ENCODE data around the gene PACRG.

PACRG gene

DNA sequence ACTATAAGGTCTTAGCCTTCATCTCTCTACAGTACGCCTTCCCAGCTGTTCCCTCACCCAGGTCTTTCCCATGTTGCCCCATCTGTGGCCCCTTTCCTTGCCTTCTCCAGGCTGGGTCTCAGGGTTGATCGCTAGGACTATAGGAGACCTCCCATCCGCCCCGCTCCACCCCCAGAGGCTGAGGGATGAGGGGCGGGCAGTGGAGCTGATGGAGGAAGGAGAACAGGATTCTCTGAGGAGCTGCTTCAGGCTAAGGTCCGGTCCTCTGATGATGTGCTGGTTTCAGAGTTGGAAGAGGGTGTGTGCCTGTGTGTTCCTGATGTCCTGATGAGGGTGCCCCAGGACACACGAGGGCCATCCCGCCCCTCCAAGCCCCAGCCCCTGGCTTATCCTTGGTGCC is 531.9 kb downstream of the PACRG start:
- no peak for DNase-seq

DNA sequence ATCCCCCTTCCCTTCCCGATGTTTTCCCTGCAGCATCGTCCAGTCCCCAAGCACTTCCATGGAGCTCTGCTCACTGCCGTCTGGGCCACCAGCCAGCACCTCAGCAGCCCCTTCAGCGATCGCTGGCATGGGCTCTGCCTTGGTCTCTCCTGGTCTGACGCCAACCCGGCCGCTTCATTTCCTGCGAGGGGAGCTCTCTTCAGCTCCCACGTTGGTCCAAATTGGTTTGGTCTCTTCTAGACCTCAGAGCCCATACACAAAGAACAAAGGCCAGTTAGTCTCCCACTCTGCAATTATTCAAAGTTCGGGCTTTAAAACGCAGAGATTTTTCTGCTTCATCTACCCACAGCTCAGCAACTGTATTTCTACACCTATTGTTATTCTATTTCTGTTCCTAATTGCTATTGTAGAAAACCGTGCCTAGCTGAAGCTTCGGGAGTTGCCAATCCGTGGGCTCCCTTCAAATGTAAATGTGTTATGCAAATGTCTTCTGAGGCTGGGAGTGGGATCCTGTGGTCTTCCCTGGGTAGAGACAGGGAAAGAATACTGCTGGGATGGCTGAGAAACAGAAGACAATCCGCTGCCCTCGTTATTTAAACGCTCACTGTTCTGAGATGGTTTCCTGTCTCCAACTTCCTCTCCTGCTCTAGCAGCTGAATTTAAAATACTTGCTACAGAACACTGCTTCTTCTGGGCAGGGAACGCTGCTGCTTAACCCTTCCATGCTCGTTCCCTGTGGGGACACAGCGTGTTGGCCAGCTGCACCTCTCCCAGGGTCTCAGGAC is 532.5 kb downstream of the PACRG start:
- DNase-seq: no peak

DNA sequence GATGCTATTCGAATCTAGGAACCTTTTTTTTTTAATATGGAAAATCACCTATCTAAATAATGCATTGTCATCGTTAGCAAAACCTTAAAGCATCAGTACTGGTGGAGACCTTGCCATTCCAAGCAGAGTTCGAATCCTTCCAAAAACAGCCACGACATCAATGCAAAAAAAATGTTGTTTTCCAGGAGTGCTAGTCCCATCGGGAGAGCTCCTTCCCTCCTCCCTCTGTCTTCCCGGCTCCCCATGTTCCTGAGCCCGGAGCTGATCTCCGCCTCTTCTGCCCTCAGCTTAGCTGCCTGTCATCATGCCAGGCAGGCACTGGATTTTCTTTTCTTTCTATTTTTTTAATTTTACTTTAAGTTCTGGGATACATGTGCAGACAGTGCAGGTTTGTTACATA is 533.1 kb downstream of the PACRG start:
- no peak for DNase-seq

DNA sequence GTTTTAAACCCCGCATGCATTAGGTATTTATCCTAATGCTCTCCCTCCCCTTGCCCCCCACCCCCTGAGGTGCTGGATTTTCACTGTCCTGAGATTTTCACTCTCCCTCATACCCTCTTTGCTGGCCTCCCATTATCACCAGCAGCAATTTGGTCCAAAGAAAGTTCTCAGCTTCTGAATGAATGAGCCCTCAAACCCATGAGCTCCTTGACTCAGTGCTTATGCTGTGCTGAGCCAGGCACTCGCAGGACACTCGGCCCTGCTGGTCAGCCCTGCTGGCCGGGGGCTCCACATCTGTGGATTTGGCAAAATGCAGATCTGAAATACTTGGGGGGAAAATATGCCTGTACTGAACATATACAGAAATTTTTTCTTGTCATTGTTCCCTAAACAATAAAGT is 533.6 kb downstream of the PACRG start:
- no peak for DNase-seq

DNA sequence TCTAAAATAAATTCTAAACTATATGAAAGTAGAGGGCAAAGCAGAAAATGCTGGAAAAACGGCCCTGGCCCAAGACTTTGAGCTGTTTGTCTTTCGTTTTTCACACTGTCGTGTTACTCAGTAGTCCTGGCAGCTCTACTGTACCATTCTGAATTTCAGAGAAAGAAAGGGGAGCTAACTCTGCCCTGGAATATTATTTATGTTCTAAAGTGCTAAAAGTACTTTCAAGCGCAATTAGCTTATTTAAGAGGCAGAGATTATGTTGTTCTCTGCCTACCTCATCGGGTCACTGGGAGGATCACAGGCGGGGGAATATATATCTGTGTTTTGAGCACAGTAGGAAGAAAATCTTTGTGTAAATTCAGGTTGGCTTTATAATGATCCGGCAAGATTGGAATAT is 534.3 kb downstream of the PACRG start:
- DNase-seq: no peak

DNA sequence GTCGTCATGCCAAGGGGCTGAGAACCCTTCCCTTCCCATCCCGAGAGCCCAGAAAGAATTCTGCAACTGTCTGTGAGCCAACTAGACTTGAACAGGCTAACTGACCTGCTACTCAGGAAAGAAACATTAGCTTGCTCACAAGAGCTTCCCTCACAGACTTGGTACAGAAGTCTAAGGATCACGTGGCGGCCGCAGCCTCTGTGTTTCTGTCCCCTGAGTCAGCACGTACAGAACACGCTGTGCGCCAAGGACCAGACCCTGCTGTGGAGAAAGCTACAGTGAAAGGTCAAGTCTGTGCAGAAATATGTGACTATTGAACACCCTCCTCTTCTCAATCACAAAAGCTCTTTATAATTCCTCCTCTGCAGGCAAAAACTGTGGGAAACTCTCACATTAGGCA is 535.4 kb downstream of the PACRG start:
- DNase-seq: no peak

DNA sequence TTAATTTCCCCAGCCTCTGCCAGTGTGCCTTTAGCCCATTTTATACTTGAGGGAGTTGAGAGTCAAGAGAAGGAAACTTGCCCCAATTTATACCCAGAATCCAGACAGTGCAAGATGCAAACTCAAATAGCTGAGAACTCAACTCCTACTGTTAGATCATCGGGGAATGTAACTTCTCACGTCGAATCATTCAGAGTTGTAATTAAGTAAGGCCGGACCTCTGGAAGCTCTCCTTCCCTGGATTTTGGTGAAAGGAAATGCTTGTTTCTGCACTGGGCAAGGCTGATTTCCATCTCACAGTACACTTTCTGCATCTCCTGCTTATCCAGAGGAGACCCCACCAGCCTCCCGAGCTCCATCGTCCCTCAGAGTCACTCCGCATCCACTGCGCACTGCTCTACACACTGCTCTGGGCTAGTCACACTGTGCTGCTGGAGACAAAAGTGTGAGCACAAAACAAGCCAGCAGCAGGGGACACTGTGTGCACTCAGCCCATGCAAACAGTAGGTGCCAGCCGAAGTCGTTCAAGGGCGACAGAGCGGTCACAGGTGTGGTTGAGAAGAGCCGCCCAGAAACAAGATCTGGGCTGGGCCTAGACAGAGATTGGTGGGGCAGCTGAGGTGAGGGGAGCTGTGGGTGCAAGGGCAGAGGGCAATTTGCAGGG is 536.4 kb downstream of the PACRG start:
- no peak for DNase-seq

DNA sequence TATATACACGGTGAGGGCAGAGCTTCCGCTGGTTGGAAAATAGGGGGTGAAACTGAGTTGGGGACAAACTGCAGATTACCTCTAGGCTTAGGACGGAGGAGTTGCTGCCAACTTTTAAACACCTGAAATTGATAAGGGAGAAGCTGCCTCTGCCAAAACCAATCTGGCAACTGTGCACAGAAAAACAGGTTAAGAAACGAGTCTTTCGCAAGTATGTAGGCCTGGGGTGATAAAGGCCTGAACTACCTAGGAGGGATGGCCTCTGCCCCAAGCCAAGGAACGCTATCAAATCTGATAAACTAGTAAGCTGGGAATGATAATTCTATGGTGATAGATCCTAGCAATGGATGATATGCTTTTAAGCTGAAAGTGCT is 536.9 kb downstream of the PACRG start:
- no peak for DNase-seq

DNA sequence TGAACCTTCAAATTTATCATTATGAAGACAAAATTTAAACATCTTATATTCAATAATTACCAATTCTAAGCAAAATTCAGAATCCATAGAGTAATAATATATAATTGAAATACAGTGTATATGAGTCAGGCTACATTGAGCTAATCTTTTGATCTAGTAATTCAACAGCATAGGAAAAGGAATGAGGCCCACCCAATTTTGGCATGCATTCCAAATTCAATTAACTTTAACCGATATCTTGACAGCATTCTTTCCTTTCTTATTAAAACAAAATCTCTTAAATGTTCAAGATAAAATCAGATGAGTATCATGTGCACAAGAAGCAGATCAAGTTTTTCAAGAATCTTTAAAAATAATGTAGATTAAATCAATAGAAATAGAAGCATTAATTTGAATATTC is 553.9 kb downstream of the PACRG start:
- no peak for DNase-seq

DNA sequence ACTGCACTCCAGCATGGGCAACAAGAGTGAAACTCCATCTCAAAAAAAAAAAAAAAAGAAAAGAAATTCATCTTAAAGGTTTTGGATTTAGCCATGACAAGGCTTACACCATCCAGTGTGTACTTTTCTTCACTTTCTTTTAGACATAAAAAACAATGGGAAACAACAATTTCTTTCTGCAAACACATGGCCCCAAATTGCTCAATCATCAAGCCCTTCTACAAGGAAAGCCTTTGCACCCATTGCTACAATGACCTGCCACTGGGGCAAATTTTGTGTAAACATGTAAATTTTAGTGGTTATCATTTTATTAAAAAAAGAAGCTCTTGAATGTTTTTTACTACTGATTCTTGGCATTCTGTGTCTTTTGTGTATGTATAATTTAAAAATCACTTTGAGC is 554.9 kb downstream of the PACRG start:
- DNase-seq: no peak

DNA sequence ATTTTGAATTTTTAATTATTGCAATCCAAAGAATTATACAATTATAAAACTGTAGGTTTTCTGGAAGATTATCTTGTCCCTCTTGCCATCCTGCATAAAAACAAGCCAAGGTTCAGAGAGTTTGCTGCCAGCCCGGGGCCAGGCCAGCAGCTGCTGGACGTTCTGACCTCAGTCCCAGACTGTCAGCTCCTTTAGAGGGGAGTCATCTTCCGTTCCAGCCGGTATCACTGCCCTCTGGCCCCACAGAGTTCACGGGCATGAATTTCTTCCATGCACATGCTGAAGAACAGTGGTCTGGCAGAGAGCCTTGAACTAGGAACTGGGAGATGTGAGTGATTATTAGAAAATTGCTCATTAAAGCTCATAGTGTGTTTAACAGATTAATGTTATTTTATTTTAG is 556.4 kb downstream of the PACRG start:
- no peak for DNase-seq

DNA sequence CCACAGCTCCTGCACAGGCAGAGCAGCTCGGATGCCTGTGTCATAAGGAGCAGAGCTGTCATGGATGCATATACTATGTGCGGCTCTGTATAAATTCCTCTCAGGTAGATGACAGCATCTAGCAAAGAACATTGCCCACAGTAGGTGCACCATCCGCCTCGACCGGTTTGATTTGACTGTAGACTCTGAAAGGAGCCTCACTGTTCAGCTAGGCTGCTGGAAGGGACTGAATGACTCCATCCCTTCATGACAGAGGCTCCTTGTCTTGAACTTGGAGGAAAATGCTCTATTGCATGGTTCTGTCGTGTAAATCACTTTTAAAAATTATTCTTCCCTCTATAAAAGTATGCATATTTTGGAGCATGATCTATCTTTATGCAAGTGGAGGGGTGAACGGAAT is 557.9 kb downstream of the PACRG start:
- DNase-seq: no peak

DNA sequence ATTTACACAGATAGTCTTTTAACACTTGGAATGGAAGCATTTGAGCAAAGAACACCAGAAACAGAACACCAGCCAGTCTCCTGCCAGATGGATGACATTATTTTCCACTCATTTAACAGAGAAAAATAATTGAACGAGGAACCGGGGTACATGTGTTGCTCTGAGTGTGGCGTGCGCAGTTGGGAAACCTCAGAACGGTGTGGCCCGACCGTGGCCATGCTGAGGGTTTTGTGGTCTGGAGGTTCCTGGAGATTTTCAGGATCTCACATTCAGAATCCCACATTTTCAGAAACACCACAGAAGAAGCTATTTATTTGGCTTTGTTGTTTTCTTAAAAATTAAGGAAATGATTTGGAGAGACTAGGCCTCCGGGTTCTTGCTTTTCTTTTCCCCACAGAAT is 559.9 kb downstream of the PACRG start:
- no peak for DNase-seq

DNA sequence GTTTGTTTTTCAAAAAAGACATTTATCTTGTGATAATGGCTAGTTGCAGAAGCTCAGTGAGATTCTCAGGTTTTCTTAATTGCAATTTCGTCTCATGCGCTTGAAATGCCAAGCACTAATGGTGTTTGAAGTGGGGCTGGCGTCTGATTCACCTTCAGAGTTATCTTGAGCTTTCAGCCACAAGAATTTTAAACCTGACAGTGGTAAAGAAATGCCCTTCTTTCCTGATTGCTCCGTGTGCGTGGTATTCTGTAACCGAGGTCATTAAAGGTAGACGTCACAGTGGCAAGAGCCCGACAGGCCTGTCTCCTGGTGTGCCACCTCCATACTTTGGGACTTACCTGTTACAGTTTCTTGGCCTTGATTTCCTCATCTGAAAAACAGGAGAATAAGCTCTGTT is 560.3 kb downstream of the PACRG start:
- no peak for DNase-seq

DNA sequence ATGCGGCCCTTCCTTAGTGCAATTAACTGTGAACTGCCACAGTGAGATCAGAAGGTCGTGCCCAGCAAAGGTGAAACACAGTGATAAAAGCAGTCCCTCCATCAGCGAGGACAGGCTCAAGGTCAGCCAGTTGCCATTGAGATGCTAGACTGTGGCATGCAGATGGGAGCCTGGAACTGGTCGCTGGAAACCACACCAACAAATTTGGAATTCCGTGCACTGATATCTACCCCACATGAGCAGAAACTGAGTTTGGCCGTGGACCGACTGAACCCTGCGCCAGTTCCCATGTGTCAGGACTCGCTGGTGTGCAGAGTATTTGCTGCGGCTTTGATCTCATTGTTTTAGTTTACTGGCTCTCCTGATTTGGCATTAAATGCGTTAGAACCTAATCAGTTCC is 561.1 kb downstream of the PACRG start:
- no peak for DNase-seq

DNA sequence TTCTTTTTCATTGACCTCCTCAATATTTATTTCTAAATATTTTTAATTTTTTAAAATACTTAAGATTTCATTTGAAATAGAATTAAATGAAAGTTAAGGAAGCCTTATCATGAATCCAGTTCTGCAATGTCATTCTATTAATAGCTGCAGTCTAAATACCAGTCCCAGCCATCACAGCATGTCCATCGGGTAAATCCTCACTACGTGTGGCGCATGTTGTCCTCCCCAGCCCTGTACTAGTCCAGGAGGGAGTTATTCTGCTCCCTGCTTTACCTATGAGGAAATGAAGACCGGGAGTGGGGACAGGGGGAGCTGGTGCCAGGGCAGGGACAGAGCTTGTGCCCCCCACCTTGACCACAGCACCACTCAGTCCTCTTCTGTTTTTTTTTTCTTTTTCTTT is 561.7 kb downstream of the PACRG start:
- DNase-seq: no peak

DNA sequence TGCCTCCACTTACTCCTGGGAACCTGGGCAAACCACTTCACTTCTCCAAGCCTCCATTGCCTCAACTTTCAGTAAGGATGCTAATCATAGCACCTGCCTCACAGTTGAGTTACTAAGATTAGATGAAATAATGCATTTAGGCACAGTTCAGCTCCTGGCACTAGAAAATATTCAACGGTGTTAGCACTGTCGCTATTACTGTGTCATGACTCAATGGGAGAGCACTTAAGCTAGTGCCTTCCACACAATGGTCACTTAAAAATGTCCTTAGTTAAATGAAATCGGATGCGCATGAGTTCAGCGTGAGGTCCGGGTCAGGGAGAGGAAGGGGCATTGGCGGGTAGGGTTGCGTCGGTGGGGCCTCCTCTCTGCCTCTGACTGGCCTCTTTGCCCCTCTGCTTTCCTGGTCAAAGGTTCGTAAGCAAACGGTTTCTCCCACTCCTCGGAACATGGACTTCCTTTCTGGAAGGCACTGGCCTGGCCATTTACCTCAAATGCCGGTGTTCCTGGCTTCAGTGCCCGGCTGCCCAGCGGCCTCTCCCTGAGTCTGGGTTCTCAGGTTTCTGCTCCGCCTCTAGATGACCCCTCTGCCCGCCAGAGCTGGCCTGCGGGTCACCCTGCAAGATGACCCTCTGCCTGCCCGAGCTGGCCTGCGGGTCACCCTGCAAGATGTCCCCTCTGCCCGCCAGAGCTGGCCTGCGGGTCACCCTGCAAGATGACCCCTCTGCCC is 562.9 kb downstream of the PACRG start:
- no peak for DNase-seq

DNA sequence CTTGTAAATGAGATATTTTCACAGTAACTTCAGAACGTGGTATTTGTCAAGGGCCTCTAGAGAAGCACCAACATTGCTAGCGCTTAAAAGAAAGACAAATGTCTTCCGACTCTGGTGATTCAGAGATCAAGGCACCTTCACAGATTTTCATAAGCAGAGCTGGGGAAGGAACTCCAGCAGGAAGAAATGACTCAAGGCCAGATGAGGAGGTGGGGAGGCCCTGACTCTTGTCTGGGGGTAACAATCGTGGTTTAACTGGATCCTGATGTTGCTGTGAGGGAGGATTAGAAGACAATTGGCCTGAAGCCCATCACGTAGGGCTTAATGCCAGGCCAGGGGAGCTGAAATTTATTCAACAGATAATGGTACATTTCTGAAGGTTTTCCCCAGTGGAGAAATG is 563.8 kb downstream of the PACRG start:
- no peak for DNase-seq

DNA sequence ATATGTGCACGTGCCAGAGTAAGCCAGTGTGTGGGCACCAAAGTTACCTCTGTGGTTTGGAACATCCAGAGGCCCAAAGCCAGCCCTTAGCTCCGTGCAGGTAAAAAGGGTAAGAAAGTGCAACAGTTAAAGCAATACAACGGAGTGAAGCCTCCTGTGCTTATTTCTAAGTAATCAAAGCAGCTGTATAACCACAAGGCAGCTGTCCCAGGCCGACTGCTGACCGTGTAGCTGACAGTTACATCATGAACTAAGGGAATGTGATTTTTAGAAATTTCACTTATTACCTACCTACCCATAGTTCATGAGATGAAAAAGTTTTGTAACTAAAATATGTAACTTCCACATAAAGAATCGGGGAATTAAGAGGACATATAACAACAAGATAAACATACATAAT is 565.5 kb downstream of the PACRG start:
- DNase-seq: no peak

DNA sequence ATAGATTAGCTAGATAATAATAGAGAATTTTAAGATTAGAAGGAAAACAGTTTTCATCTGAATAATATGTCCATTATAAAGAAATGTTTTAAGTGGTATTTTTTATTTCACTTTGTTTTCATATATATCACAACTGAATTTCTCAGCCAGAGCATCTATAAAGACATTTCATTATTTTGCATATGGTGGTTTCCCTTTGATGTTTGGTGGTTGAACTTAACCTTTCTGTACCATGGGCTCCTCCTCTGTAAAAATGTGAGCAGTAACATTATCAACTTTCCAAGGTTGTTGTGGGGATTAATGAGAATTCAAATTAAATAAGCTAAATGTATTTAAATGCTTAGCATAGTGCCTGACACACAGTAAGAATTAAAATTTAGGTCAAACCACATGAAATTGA is 567.0 kb downstream of the PACRG start:
- no peak for DNase-seq

DNA sequence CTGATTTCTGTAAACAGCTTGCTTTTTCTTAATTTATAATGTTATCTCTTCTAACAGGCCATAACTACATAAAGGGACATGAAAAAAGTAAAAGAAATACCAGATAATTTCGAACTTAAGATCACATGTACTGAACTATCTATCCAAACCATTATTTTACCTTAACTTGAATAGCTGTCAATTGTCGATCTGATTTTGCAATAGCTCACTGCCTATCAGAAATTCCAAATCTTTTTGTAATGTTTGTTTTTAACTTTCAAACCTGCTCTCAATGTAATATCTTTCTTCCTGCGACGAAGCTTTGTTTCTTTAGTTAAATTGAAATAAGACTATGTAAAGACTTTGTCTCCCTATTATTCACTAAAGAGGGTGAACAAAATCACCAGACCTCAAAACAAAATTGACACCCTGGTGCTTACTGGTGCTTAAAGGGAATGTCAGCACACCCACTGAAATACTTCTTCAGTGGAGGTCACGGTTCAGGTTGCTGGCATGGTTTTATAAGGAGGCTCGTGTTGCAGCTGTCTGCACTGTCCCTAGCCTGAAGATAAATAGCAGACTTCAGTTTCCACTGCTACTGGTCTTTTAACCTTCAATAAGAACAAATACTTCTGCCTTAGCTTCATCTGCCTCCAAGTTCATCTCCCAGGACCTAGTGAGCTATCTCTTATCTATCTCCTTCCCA is 569.2 kb downstream of the PACRG start:
- no peak for DNase-seq

DNA sequence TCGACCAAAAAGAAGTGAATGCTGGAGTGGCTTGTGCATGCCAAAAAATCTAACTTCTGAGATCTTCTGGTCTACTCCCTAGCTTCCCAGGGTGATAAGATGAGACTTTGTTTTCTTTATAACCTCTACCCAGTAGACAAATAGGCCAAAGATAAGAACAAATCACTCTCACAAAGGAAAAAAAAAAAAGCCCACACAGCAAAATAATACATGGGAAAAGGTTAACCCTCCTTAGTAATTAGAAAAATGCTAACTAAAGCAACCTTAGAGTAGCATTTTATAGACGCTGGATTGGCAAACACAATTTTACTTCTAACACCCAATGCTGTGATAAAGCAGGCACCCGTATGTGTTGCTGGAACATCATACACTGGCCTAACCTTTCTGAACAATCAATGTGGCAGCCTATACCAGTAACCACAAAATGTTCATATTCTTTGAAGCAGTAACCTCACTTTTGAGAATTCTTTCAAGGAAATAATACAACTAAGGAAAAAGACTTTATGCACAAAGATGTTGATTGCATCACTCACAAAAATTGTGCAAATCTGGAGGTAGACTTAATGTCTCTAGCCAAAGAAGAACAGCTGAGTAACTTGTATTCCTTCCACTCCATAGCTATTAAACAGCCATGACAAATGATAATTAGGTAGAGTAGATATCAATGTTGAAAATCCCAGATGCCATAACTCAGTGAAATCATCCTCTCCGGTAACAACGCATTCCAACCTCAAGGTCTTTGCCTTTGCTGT is 570.5 kb downstream of the PACRG start:
- DNase-seq: no peak

DNA sequence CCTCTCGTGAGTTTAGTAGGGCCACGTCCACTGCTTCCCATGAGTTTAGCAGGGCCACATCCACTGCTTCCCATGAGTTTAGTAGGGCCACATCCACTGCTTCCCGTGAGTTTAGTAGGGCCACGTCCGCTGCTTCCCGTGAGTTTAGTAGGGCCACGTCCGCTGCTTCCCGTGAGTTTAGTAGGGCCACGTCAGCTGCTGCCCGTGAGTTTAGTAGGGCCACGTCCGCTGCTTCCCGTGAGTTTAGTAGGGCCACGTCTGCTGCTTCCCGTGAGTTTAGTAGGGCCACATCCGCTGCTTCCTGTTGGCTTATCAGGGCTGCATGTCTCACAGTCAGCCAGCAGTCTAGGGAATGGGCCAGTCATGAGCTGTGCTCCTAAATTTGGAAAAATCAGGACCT is 573.1 kb downstream of the PACRG start:
- no peak for DNase-seq
